Prostate gland (tissue), 2 donors: Measurements from ENCODE around the gene NQO1. TPM values are rescaled to one million over a fixed set of nuclear protein-coding genes. Genes with fewer than 3 reads are reported as not detected.
"Not testable (repeated sequence)": the region's sequence is repeated elsewhere in the genome, so short reads cannot be mapped to it uniquely, and the experiment has no call there.

ENCODE experiments used
- DNase-seq: peaks from one replicate; pipeline ENCODE4 v3.0.0-alpha.2; 2019; ENCODE audit warnings: low spot score
- H3K27ac ChIP-seq, 2 donors: fragments of 200-600 bp; sonication (generic); 2 replicates each; pipeline ENCODE4 v1.5.1; 2017 to 2019
- H3K27me3 ChIP-seq: fragments of 200-600 bp; sonication (generic); replicated peaks from 2 replicates; pipeline ENCODE4 v1.5.1; 2019; ENCODE audit not compliant: insufficient read depth
- H3K36me3 ChIP-seq, 2 donors: fragments of 200-600 bp; sonication (generic); 1 replicate in 1 of 2; 2 replicates in 1 of 2; pipeline versions ENCODE4 v1.5.1 to v1.8.1; 2017 to 2019
- H3K4me1 ChIP-seq: fragments of 200-600 bp; sonication (generic); replicated peaks from 2 replicates; pipeline ENCODE4 v1.5.1; 2019
- H3K4me3 ChIP-seq, 2 donors: fragments of 200-600 bp; sonication (generic); 2 replicates each; pipeline ENCODE4 v1.5.1; 2017 to 2019
- H3K9me3 ChIP-seq: fragments of 200-600 bp; sonication (generic); 2 replicates; pipeline ENCODE4 v1.5.1; 2017
- CTCF ChIP-seq, 4 experiments: fragments of 200-600 bp in 2 of 4; fragments of 450-650 bp in 2 of 4; sonication (generic) in 2 of 4; IDR thresholded peaks; 1 replicate in 3 of 4; 2 replicates in 1 of 4; pipeline ENCODE4 v1.5.1; 2016 to 2019; ENCODE audit warnings: antibody characterized with exemption in 4 of 4, mild to moderate bottlenecking in 2 of 4, moderate library complexity in 2 of 4
- POLR2A ChIP-seq: fragments of 450-650 bp; IDR thresholded peaks from one replicate; pipeline ENCODE4 v1.6.1; 2016; ENCODE audit warnings: antibody characterized with exemption, mild to moderate bottlenecking
- POLR2AphosphoS5 ChIP-seq: sonication (generic); formaldehyde crosslinking; IDR thresholded peaks from one replicate; pipeline ENCODE4 v1.6.1; 2017; ENCODE audit warnings: antibody characterized with exemption
- WGBS: methylation state at CpG from one replicate; pipeline ENCODE4 v1.1.5; 2018; 5-methylcytosine and 5-hydroxymethylcytosine counted together
- intact Hi-C: fragments of 100-400 bp; cut with DNase I; formaldehyde crosslinking; loops from one replicate; pipeline ENCODE4 v1.14.2; 2022
- total RNA-seq, 2 donors: library from RNA; depleted of rRNA; stranded (reverse); fragments of >200 nt; gene quantifications; one replicate each; pipeline ENCODE4 v1.1.0, GENCODE V29; 2016

The NQO1 gene
- total RNA-seq, 2 donors from 2014 or later = 25.2 to 43.9 TPM

- H3K4me3 ChIP-seq = no peak overlapping the region
- intact Hi-C loops = no loop called here
- WGBS = 60% methylated on average over 8 of the region's 8 CpGs
- no peaks in the 10 kb centered on the region for H3K27me3 ChIP-seq
- H3K9me3 ChIP-seq = no peaks in the 10 kb centered on the region
- no peaks in the 10 kb centered on the region for H3K4me1 ChIP-seq
- DNase-seq = no peak
- H3K36me3 ChIP-seq = peaks cover 7 to 11% of the 10 kb centered on the region in 2 donors
- H3K27ac ChIP-seq = no peak overlapping the region
- TF ChIP-seq POLR2A (no peak), POLR2AphosphoS5 (no peak), CTCF (IDR thresholded peaks at IDR 0.05) (no peak)
Measured at GRCh38 chr16:69741519-69741918, 15.2 kb upstream of the NQO1 start.

GRCh38 chr16:69732101-69732500, 5.7 kb upstream of the NQO1 start:
- Histone ChIP-seq H3K4me3 (no peak overlapping the region), H3K9me3 (no peaks in the 10 kb centered on the region), H3K36me3 (no peaks in the 10 kb centered on the region), H3K27ac (no peak overlapping the region), H3K27me3 (no peaks in the 10 kb centered on the region), H3K4me1 (peaks cover under 1% of the 10 kb centered on the region)
- TF ChIP-seq POLR2A (no peak), CTCF (IDR thresholded peaks at IDR 0.05) (no peak), POLR2AphosphoS5 (no peak)
- no peak for DNase-seq
- intact Hi-C loops = no loop called here
- WGBS = 84% methylated on average over 6 of the region's 6 CpGs

GRCh38 chr16:69731280-69731679, 4.9 kb upstream of the NQO1 start:
- H3K4me1 ChIP-seq, H3K9me3 ChIP-seq, DNase-seq, H3K4me3 ChIP-seq, H3K27ac ChIP-seq, H3K36me3 ChIP-seq, H3K27me3 ChIP-seq, intact Hi-C loops: not testable (repeated sequence)
- 92% methylated on average over 5 of the region's 5 CpGs for whole genome bisulfite sequencing

GRCh38 chr16:69729030-69729429, 2.7 kb upstream of the NQO1 start:
- H3K9me3 ChIP-seq, H3K27me3 ChIP-seq, DNase-seq, H3K27ac ChIP-seq, H3K4me3 ChIP-seq, intact Hi-C loops, H3K4me1 ChIP-seq, H3K36me3 ChIP-seq: not testable (repeated sequence)
- 94% methylated on average over 4 of the region's 4 CpGs for WGBS

- intact Hi-C loops = no loop called here
- Histone ChIP-seq H3K36me3 (no peaks in the 10 kb centered on the region), H3K9me3 (no peaks in the 10 kb centered on the region), H3K27ac (peak overlapping the region in 1 of 2 donors; percentile 57), H3K4me1 (peaks cover 3% of the 10 kb centered on the region), H3K4me3 (no peak overlapping the region), H3K27me3 (no peaks in the 10 kb centered on the region)
- TF ChIP-seq POLR2A (no peak), CTCF (IDR thresholded peaks at IDR 0.05) (no peak), POLR2AphosphoS5 (no peak)
- 89% methylated on average over 5 of the region's 5 CpGs for WGBS
- DNase-seq = no peak
Measured at GRCh38 chr16:69727916-69728270, 1.5 kb upstream of the NQO1 start.

- Histone ChIP-seq H3K9me3 (no peaks in the 10 kb centered on the region), H3K4me1 (peaks cover 3% of the 10 kb centered on the region), H3K36me3 (no peaks in the 10 kb centered on the region), H3K27me3 (no peaks in the 10 kb centered on the region), H3K27ac (peak overlapping the region; percentile 43 to 68), H3K4me3 (peak overlapping the region; percentile 31 to 42)
- intact Hi-C loops = no loop called here
- TF ChIP-seq POLR2AphosphoS5 = no peak
- no peak for TF ChIP-seq POLR2A
- TF ChIP-seq CTCF (IDR thresholded peaks at IDR 0.05) = no peak
- no peak for DNase-seq
- 70% methylated on average over 32 of the region's 32 CpGs for WGBS
Measured at GRCh38 chr16:69725480-69726312, 664 bp downstream of the NQO1 start.
